Panc1 (cell line): ENCODE data around the gene TEK.

Experiments used
- CTCF ChIP-seq: fragments of 450-650 bp; IDR thresholded peaks from 2 replicates; pipeline ENCODE4 v1.5.1; 2017; ENCODE audit warnings: mild to moderate bottlenecking
- POLR2AphosphoS5 ChIP-seq: IDR thresholded peaks from 2 replicates; pipeline ENCODE4 v1.6.1; 2012; ENCODE audit warnings: mild to moderate bottlenecking, low read depth, low read length, moderate library complexity
- SIN3A ChIP-seq: IDR thresholded peaks from 2 replicates; pipeline ENCODE4 v1.6.1; 2012; ENCODE audit warnings: low read depth, mild to moderate bottlenecking, low read length, moderate library complexity, borderline replicate concordance; ENCODE audit not compliant: insufficient read depth
- TCF7L2 ChIP-seq: IDR thresholded peaks from 2 replicates; pipeline ENCODE4 v1.6.1; 2011; ENCODE audit warnings: mild to moderate bottlenecking, low read depth, low read length, inconsistent platforms
- TF ChIP-seq, protein P1 (sequence below), 2 experiments: IDR thresholded peaks; 2 replicates each; pipeline ENCODE4 v1.6.1; 2011 to 2012; ENCODE audit warnings: low read depth in 2 of 2, control low read depth in 1 of 2, low read length in 1 of 2, mild to moderate bottlenecking in 1 of 2, moderate library complexity in 1 of 2; ENCODE audit not compliant: insufficient read depth in 1 of 2

DNA sequence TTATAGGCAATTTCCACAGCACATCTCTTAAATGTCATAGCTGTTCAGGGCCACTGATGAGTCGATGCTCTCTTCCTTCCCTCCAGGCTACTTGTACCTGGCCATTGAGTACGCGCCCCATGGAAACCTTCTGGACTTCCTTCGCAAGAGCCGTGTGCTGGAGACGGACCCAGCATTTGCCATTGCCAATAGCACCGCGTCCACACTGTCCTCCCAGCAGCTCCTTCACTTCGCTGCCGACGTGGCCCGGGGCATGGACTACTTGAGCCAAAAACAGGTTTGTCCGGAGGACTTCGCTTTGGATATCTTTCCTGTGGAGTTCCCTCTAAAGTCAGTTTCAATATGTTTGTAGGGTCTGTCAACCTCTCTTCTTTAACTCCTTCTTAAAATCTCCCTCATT, 103.6 kb downstream of the TEK start:
- no peak for TF ChIP-seq CTCF
- TF ChIP-seq POLR2AphosphoS5: no peak
- no peak for TF ChIP-seq SIN3A
- TF ChIP-seq, protein P1, sequence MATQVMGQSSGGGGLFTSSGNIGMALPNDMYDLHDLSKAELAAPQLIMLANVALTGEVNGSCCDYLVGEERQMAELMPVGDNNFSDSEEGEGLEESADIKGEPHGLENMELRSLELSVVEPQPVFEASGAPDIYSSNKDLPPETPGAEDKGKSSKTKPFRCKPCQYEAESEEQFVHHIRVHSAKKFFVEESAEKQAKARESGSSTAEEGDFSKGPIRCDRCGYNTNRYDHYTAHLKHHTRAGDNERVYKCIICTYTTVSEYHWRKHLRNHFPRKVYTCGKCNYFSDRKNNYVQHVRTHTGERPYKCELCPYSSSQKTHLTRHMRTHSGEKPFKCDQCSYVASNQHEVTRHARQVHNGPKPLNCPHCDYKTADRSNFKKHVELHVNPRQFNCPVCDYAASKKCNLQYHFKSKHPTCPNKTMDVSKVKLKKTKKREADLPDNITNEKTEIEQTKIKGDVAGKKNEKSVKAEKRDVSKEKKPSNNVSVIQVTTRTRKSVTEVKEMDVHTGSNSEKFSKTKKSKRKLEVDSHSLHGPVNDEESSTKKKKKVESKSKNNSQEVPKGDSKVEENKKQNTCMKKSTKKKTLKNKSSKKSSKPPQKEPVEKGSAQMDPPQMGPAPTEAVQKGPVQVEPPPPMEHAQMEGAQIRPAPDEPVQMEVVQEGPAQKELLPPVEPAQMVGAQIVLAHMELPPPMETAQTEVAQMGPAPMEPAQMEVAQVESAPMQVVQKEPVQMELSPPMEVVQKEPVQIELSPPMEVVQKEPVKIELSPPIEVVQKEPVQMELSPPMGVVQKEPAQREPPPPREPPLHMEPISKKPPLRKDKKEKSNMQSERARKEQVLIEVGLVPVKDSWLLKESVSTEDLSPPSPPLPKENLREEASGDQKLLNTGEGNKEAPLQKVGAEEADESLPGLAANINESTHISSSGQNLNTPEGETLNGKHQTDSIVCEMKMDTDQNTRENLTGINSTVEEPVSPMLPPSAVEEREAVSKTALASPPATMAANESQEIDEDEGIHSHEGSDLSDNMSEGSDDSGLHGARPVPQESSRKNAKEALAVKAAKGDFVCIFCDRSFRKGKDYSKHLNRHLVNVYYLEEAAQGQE (IDR thresholded peaks at IDR 0.05; ENCODE audit: insufficient read depth in 1 of 2, low read depth in 2 of 2, low read length in 1 of 2): no peak
- no peak for TF ChIP-seq TCF7L2
